K562 (cell line): Measurements from ENCODE around the gene UTP11. TPM values are rescaled to one million over a fixed set of nuclear protein-coding genes. Genes with fewer than 3 reads are reported as not detected.

Experiments used
- ATAC-seq: fragments of 200-7000 bp; cut with Tn5 transposase; 3 replicates; pipeline ENCODE4 v1.9.1; 2020; ENCODE audit warnings: moderate library complexity
- BruUV-seq: library from RNA; stranded (reverse); fragments of 400-500 nt; replicated peaks from 2 replicates; lab custom pipeline; 2021; lab: Mats Ljungman, UMichigan
- CTCF ChIA-PET: fragments of 300-600 bp; formaldehyde crosslinking; extraction: SDS; loops from one replicate; lab custom pipeline; 2021; ENCODE audit warnings: low intra/inter-chr PET ratio; lab: Yijun Ruan, JAX
- POLR2A ChIA-PET: fragments of 300-600, 350-650 bp; sonication (Branson Sonifier 250); formaldehyde crosslinking; extraction: SDS; loops from one replicate; lab custom pipeline; 2021; ENCODE audit warnings: antibody characterized with exemption, inconsistent platforms; lab: Yijun Ruan, JAX
- DNase-seq, 4 experiments: peaks; one replicate each; pipeline versions ENCODE4 v3.0.0 to v3.0.0-alpha.2; 2011 to 2018; ENCODE audit warnings: low spot score in 3 of 4, mixed read lengths in 3 of 4; ENCODE audit errors: extremely low read depth in 1 of 4
- FAIRE-seq: peaks from 2 replicates; lab custom pipeline; 2011; peaks lifted over from hg19 to GRCh38; lab: Jason Lieb, UNC
- H2AFZ ChIP-seq: 2 replicates; pipeline ENCODE4 v1.6.0; 2011; ENCODE audit warnings: low read depth, low read length, control low read depth, inconsistent platforms
- H3K27ac ChIP-seq: fragments of 200-600 bp; 3 replicates; pipeline ENCODE4 v1.8.0; 2011; ENCODE audit warnings: low read depth, mild to moderate bottlenecking, control low read depth, inconsistent platforms, low read length, moderate library complexity, mixed read lengths; ENCODE audit errors: extremely low read depth
- H3K27me3 ChIP-seq, 2 experiments: fragments of 300-600 bp in 1 of 2; 2 replicates in 1 of 2; 3 replicates in 1 of 2; pipeline versions ENCODE4 v1.6.0 to v1.8.0; 2011; ENCODE audit warnings: inconsistent platforms in 2 of 2, low read length in 2 of 2, mild to moderate bottlenecking in 1 of 2, mixed read lengths in 1 of 2, moderate library complexity in 1 of 2; ENCODE audit not compliant: control insufficient read depth in 2 of 2, insufficient read depth in 2 of 2
- H3K36me3 ChIP-seq: fragments of 300-600 bp; 3 replicates; pipeline ENCODE4 v1.8.0; 2011; ENCODE audit warnings: mild to moderate bottlenecking, low read length, inconsistent platforms; ENCODE audit not compliant: control insufficient read depth, insufficient read depth
- H3K4me1 ChIP-seq, 2 experiments: fragments of 200-600 bp in 1 of 2; replicated peaks in 1 of 2; 2 replicates in 1 of 2; 3 replicates in 1 of 2; pipeline versions ENCODE4 v1.5.1 to v1.8.0; 2011; ENCODE audit warnings: inconsistent platforms in 2 of 2, low read length in 2 of 2, mild to moderate bottlenecking in 1 of 2, mixed read lengths in 1 of 2, moderate library complexity in 1 of 2; ENCODE audit not compliant: control insufficient read depth in 2 of 2, insufficient read depth in 2 of 2
- H3K4me2 ChIP-seq: 2 replicates; pipeline ENCODE4 v1.6.1; 2011; ENCODE audit warnings: low read length, control low read depth, inconsistent platforms, mixed read lengths; ENCODE audit not compliant: insufficient read depth
- H3K4me3 ChIP-seq: fragments of 200-600 bp; sonication (generic), shearing (Covaris generic); 2 replicates; pipeline ENCODE4 v1.5.1; 2016; ENCODE audit warnings: control low read depth, inconsistent platforms
- H3K79me2 ChIP-seq: fragments of 200-600 bp; 3 replicates; pipeline ENCODE4 v1.8.0; 2011; ENCODE audit warnings: low read length, inconsistent platforms; ENCODE audit not compliant: control insufficient read depth, insufficient read depth
- H3K9ac ChIP-seq, 2 experiments: 2 replicates each; pipeline versions ENCODE4 v1.6.0 to v1.6.1; 2011; ENCODE audit warnings: low read depth in 2 of 2, low read length in 2 of 2, control low read depth in 1 of 2, inconsistent platforms in 1 of 2, mild to moderate bottlenecking in 1 of 2, mixed read lengths in 1 of 2; ENCODE audit not compliant: insufficient read depth in 1 of 2
- H3K9me1 ChIP-seq: one replicate; pipeline ENCODE4 v1.6.0; 2011; ENCODE audit warnings: inconsistent platforms, mild to moderate bottlenecking, low read length, moderate library complexity; ENCODE audit not compliant: control insufficient read depth, insufficient read depth
- H3K9me3 ChIP-seq: replicated peaks from 2 replicates; pipeline ENCODE4 v1.5.1; 2011; ENCODE audit warnings: low read depth, low read length, inconsistent platforms; ENCODE audit not compliant: control insufficient read depth, insufficient read depth
- H4K20me1 ChIP-seq: replicated peaks from 2 replicates; pipeline ENCODE4 v1.6.1; 2011; ENCODE audit warnings: low read length, inconsistent platforms, mixed read lengths; ENCODE audit not compliant: control insufficient read depth, insufficient read depth
- CCAR2 ChIP-seq: fragments of 200-400 bp; formaldehyde crosslinking; IDR thresholded peaks from 2 replicates; pipeline ENCODE4 v1.6.1; 2017; ENCODE audit warnings: mild to moderate bottlenecking, low read depth, low read length
- HDGF ChIP-seq: fragments of 450-650 bp; IDR thresholded peaks from 2 replicates; pipeline ENCODE4 v1.6.1; 2016
- HNRNPH1 ChIP-seq: fragments of 200-400 bp; formaldehyde crosslinking; optimal IDR thresholded peaks from 2 replicates; pipeline ENCODE3; 2017; ENCODE audit warnings: low read depth, mild to moderate bottlenecking, low read length, moderate library complexity
- SIN3B ChIP-seq: fragments of 450-650 bp; IDR thresholded peaks from 2 replicates; pipeline ENCODE4 v1.6.1; 2017; ENCODE audit warnings: low read depth, mild to moderate bottlenecking, moderate library complexity
- STAG1 ChIP-seq: sonication (generic); formaldehyde crosslinking; IDR thresholded peaks from 2 replicates; pipeline ENCODE4 v1.5.0; 2020; ENCODE audit warnings: missing genetic modification reagents, borderline replicate concordance
- ZBTB7A ChIP-seq: IDR thresholded peaks from 2 replicates; pipeline ENCODE4 v1.6.1; 2011; ENCODE audit warnings: low read depth, mild to moderate bottlenecking, low read length, moderate library complexity, borderline replicate concordance; ENCODE audit not compliant: control insufficient read depth
- ZNF121 ChIP-seq: sonication (generic); formaldehyde crosslinking; conservative IDR thresholded peaks from 2 replicates; pipeline ENCODE4 v1.8.0; 2022; ENCODE audit warnings: missing genetic modification reagents
- ZNF785 ChIP-seq: fragments of 250-450 bp; sonication (Bioruptor Pico); IDR thresholded peaks from 2 replicates; pipeline ENCODE4 v1.4.0; 2020; ENCODE audit warnings: mild to moderate bottlenecking
- WGBS: fragments of 100-300 bp; shearing (Covaris generic); methylation state at CpG from one replicate; pipeline ENCODE4 v1.1.6; 2016; ENCODE audit warnings: low coverage, mixed read lengths; ENCODE audit not compliant: insufficient coverage; ENCODE audit errors: missing lambda C conversion rate; 5-methylcytosine and 5-hydroxymethylcytosine counted together
- in situ Hi-C: fragments of 300-500 bp; cut with MboI; formaldehyde crosslinking; loops from 4 replicates; pipeline ENCODE4 v1.15.0; 2018; ENCODE audit warnings: inconsistent platforms, mixed read lengths
- intact Hi-C: fragments of 100-400 bp; cut with micrococcal nuclease; formaldehyde crosslinking; loops from 2 replicates; pipeline ENCODE4 v1.14.2; 2022
- polyA plus RNA-seq, 8 experiments: library from polyadenylated mRNA; depleted of rRNA in 4 of 8; stranded (reverse) in 5 of 8; unstranded in 3 of 8; fragments of >200 nt; fragmentation: Nextera tagmentation in 2 of 8; fragmentation: Illumina TruSeq in 1 of 8; extraction: Ambion mirVana in 2 of 8; extraction: Trizol in 1 of 8; gene quantifications; 2 replicates each; pipeline versions ENCODE4 v1.2.1 to v1.2.3, GENCODE V29; 2011 to 2014; ENCODE audit warnings: inconsistent platforms in 1 of 8, missing spikeins in 1 of 8
- total RNA-seq, 7 experiments: library from RNA; depleted of rRNA in 6 of 7; stranded (reverse); fragments of >200 nt in 6 of 7; fragmentation: Illumina TruSeq in 2 of 7; extraction: Trizol in 2 of 7; gene quantifications; 2 replicates each; pipeline versions ENCODE4 v1.2.1 to v1.2.3, GENCODE V29; 2011 to 2021; ENCODE audit warnings: low replicate concordance in 1 of 7
- TF ChIP-seq, protein P1 (sequence below), 2 experiments: fragments of 150-350 bp in 1 of 2; IDR thresholded peaks; 2 replicates each; pipeline ENCODE4 v1.6.1; 2012 to 2016; ENCODE audit warnings: low read depth in 2 of 2, low read length in 2 of 2, mild to moderate bottlenecking in 1 of 2, moderate library complexity in 1 of 2
- TF ChIP-seq, protein P2 (sequence below): sonication (generic); formaldehyde crosslinking; IDR thresholded peaks from 2 replicates; pipeline ENCODE4 v1.8.1; 2023; ENCODE audit warnings: mild to moderate bottlenecking, missing genetic modification reagents
- TF ChIP-seq, protein P3 (sequence below): fragments of 450-650 bp; IDR thresholded peaks from 2 replicates; pipeline ENCODE4 v1.7.0; 2016; ENCODE audit warnings: borderline replicate concordance

Gene UTP11
- total and polyA plus RNA-seq, 9 of the 15 experiments (the other 6 are each of a cell fraction or from before 2014, with no cell fraction given), result 91.1 to 378 (median 221) TPM

DNA sequence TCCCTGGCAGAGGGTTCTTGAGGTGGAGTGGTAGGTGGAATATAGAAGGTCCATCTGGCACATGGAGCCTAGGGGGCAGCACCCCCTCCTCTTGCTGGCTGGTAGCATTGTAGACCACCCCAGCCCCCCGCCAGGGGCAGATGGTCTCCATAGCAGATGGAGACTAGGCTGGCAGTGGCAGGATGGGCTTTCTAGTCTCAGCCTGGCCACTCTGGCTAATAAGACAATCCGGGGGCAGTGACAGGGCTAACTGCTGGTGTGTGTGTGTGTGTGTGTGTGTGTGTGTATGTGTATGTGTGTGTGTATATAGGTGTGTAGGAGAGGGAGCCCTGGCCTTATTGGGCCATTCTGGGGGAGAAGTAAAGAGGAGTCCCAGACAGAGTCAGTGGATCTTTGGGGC is 16.1 kb downstream of the UTP11 start (continued):
- TF ChIP-seq, protein P1, sequence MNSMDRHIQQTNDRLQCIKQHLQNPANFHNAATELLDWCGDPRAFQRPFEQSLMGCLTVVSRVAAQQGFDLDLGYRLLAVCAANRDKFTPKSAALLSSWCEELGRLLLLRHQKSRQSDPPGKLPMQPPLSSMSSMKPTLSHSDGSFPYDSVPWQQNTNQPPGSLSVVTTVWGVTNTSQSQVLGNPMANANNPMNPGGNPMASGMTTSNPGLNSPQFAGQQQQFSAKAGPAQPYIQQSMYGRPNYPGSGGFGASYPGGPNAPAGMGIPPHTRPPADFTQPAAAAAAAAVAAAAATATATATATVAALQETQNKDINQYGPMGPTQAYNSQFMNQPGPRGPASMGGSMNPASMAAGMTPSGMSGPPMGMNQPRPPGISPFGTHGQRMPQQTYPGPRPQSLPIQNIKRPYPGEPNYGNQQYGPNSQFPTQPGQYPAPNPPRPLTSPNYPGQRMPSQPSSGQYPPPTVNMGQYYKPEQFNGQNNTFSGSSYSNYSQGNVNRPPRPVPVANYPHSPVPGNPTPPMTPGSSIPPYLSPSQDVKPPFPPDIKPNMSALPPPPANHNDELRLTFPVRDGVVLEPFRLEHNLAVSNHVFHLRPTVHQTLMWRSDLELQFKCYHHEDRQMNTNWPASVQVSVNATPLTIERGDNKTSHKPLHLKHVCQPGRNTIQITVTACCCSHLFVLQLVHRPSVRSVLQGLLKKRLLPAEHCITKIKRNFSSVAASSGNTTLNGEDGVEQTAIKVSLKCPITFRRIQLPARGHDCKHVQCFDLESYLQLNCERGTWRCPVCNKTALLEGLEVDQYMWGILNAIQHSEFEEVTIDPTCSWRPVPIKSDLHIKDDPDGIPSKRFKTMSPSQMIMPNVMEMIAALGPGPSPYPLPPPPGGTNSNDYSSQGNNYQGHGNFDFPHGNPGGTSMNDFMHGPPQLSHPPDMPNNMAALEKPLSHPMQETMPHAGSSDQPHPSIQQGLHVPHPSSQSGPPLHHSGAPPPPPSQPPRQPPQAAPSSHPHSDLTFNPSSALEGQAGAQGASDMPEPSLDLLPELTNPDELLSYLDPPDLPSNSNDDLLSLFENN (IDR thresholded peaks at IDR 0.05; ENCODE audit: low read depth in 2 of 2, low read length in 2 of 2), result no peak
- TF ChIP-seq ZNF785 (no peak), HNRNPH1 (no peak)

DNA sequence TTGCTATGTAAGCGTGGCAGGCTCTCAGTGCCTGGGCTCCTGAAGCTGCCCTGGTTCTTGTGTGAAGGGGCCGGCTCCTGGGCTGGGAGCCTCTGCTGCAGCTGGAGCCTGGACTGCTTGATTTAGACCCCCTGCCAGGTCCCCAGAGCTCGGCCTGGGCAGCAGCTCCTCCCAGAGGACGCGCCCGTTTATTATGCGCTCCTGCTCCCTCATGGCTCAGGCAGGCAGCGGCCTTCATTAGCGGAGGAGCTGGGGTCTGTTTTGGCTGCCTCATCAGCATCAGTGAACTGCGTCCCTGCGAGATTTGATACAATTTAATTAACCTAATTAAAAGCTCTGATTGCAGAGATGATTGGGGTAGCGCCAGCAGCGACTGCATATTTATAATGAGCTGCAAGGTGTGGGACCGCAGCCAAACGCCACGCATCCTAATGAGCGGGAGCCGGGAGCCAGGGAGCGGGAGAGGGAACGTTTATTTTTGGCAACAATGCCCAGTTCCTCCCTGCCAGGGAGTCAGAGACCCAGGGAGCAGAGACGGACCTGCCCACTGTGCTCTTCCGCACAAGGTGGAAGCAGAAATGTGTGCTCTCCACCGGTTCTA is 16.6 kb downstream of the UTP11 start:
- no TSS peak for BruUV-seq
- no peak overlapping the region for H3K4me2 ChIP-seq
- no peak overlapping the region for H2AFZ ChIP-seq
- H3K36me3 ChIP-seq, result peaks cover 33% of the 10 kb centered on the region
- CTCF ChIA-PET, result no interaction called here
- H3K4me3 ChIP-seq, result no peak overlapping the region
- no peaks in the 10 kb centered on the region for H3K79me2 ChIP-seq
- no peaks in the 10 kb centered on the region for H3K9me1 ChIP-seq
- H4K20me1 ChIP-seq, result peaks cover 21% of the 10 kb centered on the region
- H3K9ac ChIP-seq, result peak overlapping the region in 1 of 2 experiments; percentile 8; a peak in 1 of 4 replicates
- peaks cover 10 to 34% of the 10 kb centered on the region in 2 experiments; a peak in 4 of 5 replicates for H3K4me1 ChIP-seq
- WGBS, result 58% methylated on average over 23 of the region's 23 CpGs
- FAIRE-seq (no peak), DNase-seq (peak; percentile 44 to 58 (median 52)), ATAC-seq (peak; percentile 54)
- no peaks in the 10 kb centered on the region for H3K9me3 ChIP-seq
- H3K27ac ChIP-seq, result no peak overlapping the region
- POLR2A ChIA-PET, result interaction anchor here (0.6 to 4.0 kb wide), 7 partner anchors 8 to 380 kb away, joined by 3 to 43 read pairs (median 6); partner anchors contain the start of gene UTP11
- H3K27me3 ChIP-seq, result no peaks in the 10 kb centered on the region
- intact Hi-C loops, result no loop called here
- in situ Hi-C loops, result loop anchor here (25.0 kb wide), 1 partner anchor 558 kb away; no protein-coding TSS in a partner anchor
- no peak for TF ChIP-seq CCAR2
- no peak for TF ChIP-seq HDGF
- TF ChIP-seq SIN3B, result no peak
- 0 out of 2 replicates have a peak, but pooled peaks have one; percentile 7 for TF ChIP-seq ZBTB7A
- TF ChIP-seq, protein P2, sequence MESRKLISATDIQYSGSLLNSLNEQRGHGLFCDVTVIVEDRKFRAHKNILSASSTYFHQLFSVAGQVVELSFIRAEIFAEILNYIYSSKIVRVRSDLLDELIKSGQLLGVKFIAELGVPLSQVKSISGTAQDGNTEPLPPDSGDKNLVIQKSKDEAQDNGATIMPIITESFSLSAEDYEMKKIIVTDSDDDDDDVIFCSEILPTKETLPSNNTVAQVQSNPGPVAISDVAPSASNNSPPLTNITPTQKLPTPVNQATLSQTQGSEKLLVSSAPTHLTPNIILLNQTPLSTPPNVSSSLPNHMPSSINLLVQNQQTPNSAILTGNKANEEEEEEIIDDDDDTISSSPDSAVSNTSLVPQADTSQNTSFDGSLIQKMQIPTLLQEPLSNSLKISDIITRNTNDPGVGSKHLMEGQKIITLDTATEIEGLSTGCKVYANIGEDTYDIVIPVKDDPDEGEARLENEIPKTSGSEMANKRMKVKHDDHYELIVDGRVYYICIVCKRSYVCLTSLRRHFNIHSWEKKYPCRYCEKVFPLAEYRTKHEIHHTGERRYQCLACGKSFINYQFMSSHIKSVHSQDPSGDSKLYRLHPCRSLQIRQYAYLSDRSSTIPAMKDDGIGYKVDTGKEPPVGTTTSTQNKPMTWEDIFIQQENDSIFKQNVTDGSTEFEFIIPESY (CRISPR knock-in tag), result peak; percentile 100
- TF ChIP-seq, protein P3, sequence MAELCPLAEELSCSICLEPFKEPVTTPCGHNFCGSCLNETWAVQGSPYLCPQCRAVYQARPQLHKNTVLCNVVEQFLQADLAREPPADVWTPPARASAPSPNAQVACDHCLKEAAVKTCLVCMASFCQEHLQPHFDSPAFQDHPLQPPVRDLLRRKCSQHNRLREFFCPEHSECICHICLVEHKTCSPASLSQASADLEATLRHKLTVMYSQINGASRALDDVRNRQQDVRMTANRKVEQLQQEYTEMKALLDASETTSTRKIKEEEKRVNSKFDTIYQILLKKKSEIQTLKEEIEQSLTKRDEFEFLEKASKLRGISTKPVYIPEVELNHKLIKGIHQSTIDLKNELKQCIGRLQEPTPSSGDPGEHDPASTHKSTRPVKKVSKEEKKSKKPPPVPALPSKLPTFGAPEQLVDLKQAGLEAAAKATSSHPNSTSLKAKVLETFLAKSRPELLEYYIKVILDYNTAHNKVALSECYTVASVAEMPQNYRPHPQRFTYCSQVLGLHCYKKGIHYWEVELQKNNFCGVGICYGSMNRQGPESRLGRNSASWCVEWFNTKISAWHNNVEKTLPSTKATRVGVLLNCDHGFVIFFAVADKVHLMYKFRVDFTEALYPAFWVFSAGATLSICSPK, result no peak
- no peak for TF ChIP-seq ZNF121
- TF ChIP-seq STAG1 (CRISPR knock-in tag), result 0 out of 2 replicates have a peak, but pooled peaks have one; percentile 6
